HG03175 (cell line): ENCODE data around the gene SLC41A3.

Source experiments
- ATAC-seq: cut with Tn5 transposase; IDR thresholded peaks from one replicate; pipeline ENCODE4 v1.9.1; 2021; ENCODE audit warnings: mild to moderate bottlenecking, moderate library complexity; ENCODE audit not compliant: unreplicated experiment

The SLC41A3 gene

GRCh38 chr3:126030455-126030854 is 53.5 kb downstream of the SLC41A3 start:
- ATAC-seq = no peak

- ATAC-seq = no peak
Observed at GRCh38 chr3:126029241-126029640, 54.7 kb downstream of the SLC41A3 start.

GRCh38 chr3:126028096-126028495 is 55.8 kb downstream of the SLC41A3 start:
- no peak for ATAC-seq

- ATAC-seq = no peak
Observed at GRCh38 chr3:126026761-126027160, 57.2 kb downstream of the SLC41A3 start.

GRCh38 chr3:126026277-126026751 is 57.6 kb downstream of the SLC41A3 start:
- no peak for ATAC-seq

GRCh38 chr3:126025862-126026261 is 58.1 kb downstream of the SLC41A3 start:
- no peak for ATAC-seq

GRCh38 chr3:126025116-126025729 is 58.7 kb downstream of the SLC41A3 start:
- no peak for ATAC-seq

GRCh38 chr3:126024049-126024854 is 59.7 kb downstream of the SLC41A3 start:
- ATAC-seq = no peak

GRCh38 chr3:126023390-126023789 is 60.5 kb downstream of the SLC41A3 start:
- ATAC-seq = no peak

- ATAC-seq = no peak
Observed at GRCh38 chr3:126022741-126023359, 61.1 kb downstream of the SLC41A3 start.

GRCh38 chr3:126021702-126022101 is 62.2 kb downstream of the SLC41A3 start:
- no peak for ATAC-seq

- ATAC-seq = no peak
Observed at GRCh38 chr3:126021224-126021623, 62.7 kb downstream of the SLC41A3 start.

GRCh38 chr3:126019683-126020082 is 64.2 kb downstream of the SLC41A3 start:
- ATAC-seq = no peak

GRCh38 chr3:126018995-126019394 is 64.9 kb downstream of the SLC41A3 start:
- ATAC-seq = no peak

GRCh38 chr3:126018545-126018944 is 65.4 kb downstream of the SLC41A3 start:
- ATAC-seq = no peak

GRCh38 chr3:126017362-126017761 is 66.6 kb downstream of the SLC41A3 start:
- ATAC-seq = no peak

GRCh38 chr3:126016616-126017015 is 67.3 kb downstream of the SLC41A3 start:
- no peak for ATAC-seq

- ATAC-seq = no peak
Observed at GRCh38 chr3:126015075-126015474, 68.8 kb downstream of the SLC41A3 start.

- no peak for ATAC-seq
Observed at GRCh38 chr3:126014252-126014651, 69.7 kb downstream of the SLC41A3 start.

- no peak for ATAC-seq
Observed at GRCh38 chr3:126013751-126014156, 70.2 kb downstream of the SLC41A3 start.

GRCh38 chr3:126009181-126009580 is 74.7 kb downstream of the SLC41A3 start:
- no peak for ATAC-seq

GRCh38 chr3:126008219-126008618 is 75.7 kb downstream of the SLC41A3 start:
- no peak for ATAC-seq
